GM19468 (cell line): ENCODE measurements around the gene IQCE.

Experiments
- ATAC-seq: cut with Tn5 transposase; IDR thresholded peaks from one replicate; pipeline ENCODE4 v1.9.1; 2021; ENCODE audit warnings: mild to moderate bottlenecking, moderate library complexity, moderate number of reproducible peaks; ENCODE audit not compliant: unreplicated experiment; ENCODE audit errors: extremely low read depth

IQCE gene

DNA sequence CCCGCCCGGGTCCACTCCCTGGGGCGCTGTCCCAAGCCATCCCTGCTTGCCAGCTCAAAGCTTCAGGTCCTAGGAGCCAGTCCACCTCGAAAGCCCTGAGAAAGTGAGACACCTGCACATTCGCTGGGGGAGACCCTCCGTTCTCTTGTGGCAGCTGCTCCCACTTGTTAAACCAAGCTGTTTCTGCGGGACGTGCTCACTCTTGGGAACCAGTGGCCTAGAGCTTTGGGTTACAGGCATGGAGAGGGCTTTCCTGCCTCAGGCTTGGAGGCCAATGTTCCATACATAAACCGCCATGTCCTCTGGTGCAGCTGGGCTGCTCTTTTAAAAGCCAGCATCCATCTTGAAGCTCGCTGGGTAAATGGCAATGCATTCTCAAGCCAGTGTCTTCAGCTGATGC is 53.1 kb downstream of the IQCE start:
- no peak for ATAC-seq

DNA sequence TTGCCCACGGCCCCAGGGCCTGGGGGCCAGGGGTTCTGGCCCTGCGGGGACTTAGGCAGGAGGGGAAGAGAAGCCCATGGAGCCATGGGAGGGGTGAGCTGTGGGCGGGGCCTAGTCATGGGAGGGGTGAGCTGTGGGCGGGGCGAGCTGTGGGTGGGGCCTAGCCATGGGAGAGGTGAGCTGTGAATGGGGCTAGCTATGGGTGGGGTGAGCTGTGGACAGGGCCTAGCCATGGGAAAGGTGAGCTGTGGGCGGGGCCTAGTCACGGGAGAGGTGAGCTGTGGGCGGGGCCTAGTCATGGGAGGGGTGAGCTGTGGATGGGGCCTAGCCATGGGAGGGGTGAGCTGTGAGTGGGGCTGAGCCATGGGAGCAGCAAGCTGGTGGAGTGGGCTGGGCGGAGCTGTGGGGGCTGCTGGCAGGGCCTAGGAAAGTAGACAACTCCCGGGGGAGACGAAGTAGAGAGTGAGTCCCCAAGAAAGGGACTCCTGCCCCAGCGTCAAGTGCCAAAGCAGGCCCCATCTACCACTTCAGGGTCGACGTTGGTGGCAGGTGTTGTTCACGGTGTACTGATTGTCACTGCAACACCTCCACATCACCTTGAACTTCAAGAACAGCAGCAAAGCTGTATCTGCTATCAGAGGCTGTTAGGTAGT is 53.8 kb downstream of the IQCE start:
- no peak for ATAC-seq

GRCh38 chr7:2613098-2613930 is 54.5 kb downstream of the IQCE start:
- no peak for ATAC-seq

DNA sequence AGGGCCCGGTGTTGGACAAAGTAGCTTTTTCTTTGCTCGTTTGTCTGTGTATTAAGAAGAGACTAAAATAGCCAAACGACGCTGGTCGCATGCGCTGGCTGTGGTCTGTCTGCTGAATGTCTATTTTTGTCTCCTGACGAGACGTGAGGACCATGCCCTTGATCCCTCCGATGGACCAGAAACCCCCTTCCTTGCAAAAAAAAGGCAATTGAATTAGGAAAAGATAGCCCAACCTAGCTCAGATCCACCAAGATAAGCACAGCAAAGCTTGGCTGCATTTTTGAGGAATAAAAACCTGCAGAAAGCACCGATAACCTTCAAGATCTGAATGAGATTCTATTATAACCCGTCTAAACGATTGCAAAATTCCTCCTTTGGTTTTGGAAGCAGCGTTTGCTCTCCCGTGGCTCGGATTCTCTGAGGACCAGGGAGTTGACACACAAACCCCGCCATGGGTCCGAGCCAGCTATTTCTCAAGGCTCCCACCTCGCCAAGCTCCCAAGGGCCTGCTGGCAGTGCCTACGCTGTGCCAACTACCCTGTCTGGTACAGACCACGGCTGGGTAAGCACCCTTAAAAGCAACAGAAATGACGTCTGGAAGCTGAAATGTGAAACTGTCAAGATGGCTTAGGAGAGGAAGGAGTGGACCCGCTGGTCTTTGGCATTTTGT is 55.3 kb downstream of the IQCE start:
- ATAC-seq, result no peak

GRCh38 chr7:2614631-2615330 is 56.0 kb downstream of the IQCE start:
- ATAC-seq, result no peak

DNA sequence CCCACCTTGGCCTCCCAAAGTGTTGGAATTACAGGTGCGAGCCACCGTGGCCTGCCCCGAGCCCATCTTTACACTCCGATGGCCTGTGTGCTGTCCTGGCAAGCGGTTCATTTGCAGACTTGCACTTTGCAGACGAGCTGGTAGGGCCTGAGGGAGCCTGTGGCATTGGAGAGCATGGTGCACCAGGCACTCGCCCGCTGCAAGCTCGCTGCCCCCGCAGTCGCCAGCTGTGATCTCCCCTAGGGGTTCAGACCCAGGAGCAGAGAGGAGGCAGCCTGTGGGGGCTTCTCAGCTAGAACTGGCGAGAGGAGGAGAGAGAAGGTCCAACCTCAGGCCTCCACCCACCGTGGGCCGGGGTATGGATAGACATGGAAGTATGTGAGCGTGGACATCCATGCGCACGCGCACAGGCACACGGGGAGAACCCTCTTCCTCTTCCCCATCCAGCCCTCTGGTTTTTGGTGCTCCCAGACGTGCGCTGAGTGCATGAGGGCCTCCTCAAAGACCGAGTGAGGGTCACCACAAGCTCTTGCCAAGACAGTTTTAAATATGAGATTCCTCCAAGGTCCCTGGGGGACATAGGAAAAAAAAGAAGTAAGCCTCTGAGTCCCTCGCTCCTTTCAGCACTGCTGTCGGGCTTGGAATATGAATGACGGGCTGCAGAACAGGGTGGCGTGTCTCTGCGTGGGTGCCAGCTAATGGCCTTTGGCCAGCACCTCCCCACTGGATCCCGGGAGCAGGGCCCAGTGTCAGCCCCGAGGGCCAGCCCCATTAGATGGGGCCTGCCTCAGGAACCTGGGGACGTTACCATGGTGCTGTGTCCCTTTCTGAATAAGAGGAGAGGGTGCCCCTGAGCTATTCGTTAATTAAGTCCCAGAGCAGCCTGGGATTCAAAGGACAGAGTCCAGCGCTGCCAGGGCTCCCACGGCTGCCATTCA is 57.9 kb downstream of the IQCE start:
- no peak for ATAC-seq

GRCh38 chr7:2617325-2617905 is 58.6 kb downstream of the IQCE start:
- ATAC-seq, result no peak

DNA sequence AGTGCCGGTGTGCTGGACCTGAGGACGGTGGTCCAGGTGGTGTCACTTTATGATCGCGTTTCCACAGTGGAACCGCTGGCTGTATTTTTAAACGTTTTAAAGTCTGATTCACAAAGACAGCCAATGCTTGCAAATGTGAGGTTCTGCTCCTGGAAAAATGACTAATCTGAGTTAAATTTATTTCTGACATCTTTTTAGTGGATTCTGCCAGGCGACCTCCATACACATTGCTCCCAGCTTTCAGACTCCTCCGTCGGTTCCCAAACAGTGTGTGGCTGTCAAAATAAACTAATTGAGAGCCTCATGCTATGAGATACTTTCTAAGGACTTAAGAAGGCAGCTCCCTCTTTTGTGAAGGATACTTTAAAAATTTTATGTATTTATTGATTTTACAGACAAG is 60.3 kb downstream of the IQCE start:
- ATAC-seq, result no peak

DNA sequence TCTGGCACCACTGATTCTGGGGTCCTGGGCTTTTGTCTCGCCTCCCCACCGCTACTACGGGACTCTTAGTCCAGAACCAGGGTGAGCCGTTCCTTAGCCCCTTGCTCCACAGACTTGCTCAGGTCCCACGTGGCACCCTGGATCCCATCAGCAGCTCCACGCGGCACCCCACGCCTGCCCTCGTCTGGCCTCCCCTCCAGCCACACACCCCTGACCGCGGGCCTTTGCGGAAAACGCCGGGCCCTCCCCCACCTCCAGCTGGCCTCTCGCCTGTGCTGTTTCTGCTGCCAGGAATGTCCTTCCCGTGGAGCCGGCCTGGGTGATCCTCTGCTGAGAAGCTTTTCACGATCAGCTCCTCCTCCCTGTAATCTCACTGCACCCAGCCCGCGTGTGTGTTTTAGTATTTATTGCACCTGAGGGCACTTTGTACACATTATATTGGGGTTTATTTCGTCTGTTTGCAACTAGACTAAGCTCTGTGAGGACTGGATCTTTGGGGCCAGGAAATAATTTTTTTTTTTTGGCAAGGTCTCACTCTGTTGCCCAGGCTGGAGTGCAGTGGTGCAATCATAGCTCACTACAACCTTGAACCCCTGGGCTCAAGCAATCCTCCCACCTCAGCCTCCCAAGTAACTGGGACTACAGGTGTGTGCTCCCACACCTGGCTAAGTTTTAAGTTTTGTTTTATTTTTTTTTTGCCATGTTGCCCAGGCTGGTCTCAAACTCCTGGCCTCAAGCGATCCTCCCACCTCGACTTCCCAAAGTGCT is 62.5 kb downstream of the IQCE start:
- no peak for ATAC-seq

GRCh38 chr7:2621948-2622640 is 63.3 kb downstream of the IQCE start:
- no peak for ATAC-seq

DNA sequence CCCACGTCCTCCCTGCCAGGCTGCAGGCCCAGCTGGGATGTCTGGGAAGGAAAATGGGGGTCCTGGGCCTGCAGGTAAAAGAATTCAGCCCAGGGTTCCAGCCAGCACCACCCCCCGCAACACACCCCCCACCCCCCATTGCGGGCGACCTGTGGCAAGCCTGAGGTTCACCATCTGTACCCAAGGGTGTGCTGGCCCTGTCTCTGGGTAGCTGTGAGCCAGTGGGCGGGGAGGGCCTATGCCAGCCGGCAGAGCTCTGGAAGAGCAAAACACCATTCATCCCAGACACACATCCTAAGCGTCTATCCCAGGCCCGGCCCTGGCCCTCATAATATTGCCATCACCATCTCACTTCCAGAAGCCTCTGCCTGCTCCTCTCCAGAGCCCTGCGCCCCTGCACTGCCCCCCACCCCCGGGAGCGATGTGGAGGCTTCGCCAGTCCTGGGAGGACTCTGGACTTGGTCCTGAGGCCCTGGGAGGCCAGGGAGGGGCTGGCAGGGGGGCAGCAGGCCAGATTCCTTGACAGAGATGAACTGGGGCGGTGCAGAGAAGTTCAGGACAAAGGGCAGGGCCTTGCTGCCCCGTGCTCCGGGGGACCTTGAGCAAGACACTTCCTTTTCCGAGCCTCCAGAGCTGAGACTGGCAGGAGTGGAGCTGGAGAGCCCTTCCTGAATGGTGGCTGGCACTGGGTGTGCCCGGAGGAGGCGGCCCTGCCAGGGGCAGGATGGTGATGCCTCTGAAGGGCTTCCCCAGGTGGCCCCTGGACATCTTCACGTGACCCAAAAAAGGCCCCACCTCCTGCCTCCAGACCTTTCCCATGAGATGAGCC is 64.3 kb downstream of the IQCE start:
- no peak for ATAC-seq

DNA sequence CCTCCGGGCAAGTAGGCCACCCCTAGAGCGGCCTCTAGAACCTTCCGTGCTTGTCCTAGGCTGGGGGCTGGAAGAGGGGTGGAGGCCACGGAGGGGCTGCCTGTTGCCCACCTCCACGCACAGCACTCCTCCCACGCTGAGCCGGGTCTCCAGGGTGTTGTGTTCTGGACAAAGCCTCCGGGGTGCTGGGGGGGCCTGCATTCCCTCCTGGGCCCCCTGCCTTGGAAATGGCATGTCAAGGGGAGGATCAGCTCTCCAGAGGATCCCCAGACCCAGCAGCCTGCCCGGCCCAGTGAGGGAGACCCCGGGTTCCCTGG is 64.9 kb downstream of the IQCE start:
- no peak for ATAC-seq

- ATAC-seq, result no peak
Measured at GRCh38 chr7:2624293-2624886, 65.6 kb downstream of the IQCE start.

DNA sequence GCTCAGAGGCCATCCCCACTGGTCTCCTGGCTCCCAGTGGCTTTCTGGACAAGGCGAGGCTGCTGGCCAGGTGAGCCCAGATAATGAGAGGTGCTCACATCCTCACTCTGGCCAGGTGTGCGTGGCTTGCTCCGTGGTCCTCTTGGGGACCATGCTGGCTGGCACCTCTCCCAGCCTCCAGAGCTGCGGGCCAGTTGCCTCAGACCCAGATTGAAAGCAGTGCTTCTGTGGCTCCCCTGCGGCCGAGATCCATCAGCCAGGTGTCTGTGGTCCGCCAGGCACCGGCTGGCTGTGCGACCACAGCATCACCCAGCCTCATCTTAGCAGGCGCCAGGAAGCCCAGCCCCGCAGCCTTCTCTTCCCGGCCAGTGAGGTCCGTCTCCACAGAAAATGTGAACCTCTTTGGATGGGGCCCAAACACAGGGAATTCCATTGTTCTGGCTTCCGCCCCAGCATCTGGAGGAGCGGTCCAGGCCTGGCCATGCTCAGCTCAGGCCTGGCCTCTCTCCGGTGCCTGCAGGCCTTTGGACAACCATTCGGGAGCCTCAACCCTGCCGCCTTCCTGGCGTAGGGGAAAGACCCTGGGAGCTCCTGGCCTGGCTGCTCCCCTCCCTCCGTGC is 67.8 kb downstream of the IQCE start:
- ATAC-seq, result no peak

- no peak for ATAC-seq
Measured at GRCh38 chr7:2627258-2628129, 68.7 kb downstream of the IQCE start.

- ATAC-seq, result no peak
Measured at GRCh38 chr7:2628130-2628482, 69.3 kb downstream of the IQCE start.
